GM19324 (cell line): ENCODE measurements around the gene PPP1R12B.
A peak's percentile ranks its signal among the peaks of the same experiment; 100 is the strongest.

ENCODE experiments used
- ATAC-seq: cut with Tn5 transposase; IDR thresholded peaks from one replicate; pipeline ENCODE4 v1.9.1; 2021; ENCODE audit warnings: mild to moderate bottlenecking, moderate library complexity; ENCODE audit not compliant: unreplicated experiment, low FRiP score

PPP1R12B gene

DNA sequence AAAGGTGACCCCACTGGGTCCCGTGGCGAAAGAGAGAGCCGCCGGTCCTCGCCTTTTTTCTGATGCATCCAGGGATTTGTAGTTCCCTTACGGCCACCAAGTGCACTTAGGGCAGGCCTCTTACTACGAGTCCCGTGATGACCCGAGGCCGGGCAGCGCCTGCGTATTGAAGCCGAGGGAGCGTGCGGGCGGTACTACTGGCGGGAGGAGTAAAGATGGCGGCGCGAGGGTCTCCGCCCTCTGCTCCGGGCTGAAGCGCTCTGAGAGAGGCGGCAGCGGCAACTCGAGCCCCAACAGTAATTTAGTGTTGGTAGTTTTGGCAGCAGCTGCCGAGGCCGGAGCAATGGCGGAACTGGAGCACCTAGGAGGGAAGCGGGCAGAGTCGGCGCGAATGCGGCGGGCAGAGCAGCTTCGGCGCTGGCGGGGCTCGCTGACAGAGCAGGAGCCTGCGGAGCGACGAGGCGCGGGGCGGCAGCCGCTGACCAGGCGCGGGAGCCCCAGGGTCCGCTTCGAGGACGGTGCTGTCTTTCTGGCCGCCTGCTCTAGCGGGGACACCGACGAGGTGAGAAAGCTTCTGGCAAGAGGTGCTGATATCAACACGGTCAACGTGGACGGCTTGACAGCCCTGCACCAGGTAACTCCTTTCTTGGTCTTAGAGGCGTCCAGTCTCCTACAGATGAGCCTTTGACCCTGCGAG is at the start of gene PPP1R12B:
Gene PPP1R12B (plus strand): TSS at position 191 of the 697 bp plus-strand sequence. CDS start 153 bp downstream, at position 344.
- peak; percentile 99 for ATAC-seq

- ATAC-seq: no peak
These were observed 46.3 kb upstream of the PPP1R12B start for GRCh38 chr1:202302166-202302565.

- ATAC-seq: no peak
These were observed 44.1 kb upstream of the PPP1R12B start for GRCh38 chr1:202304375-202304774.

DNA sequence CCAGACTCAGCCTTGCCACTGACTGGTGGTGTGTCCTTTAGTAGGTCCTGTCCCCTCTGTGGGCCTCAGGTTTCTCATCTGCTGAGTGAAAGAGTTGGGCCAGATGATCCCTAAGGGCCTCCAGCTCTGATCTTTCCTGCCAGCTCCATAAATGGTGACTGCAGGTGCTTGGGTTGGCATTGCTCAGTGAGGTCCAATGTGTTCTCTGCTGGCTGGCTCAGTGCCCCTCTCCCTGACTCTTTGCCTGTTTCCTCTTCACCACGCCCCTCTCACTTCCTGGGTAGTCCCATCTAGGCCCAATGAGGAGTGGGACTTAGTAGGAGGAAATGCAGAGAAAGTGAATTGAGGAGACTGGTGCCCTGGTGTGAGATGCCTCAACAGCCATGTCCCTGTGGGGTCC is 43.3 kb upstream of the PPP1R12B start:
- ATAC-seq: no peak

DNA sequence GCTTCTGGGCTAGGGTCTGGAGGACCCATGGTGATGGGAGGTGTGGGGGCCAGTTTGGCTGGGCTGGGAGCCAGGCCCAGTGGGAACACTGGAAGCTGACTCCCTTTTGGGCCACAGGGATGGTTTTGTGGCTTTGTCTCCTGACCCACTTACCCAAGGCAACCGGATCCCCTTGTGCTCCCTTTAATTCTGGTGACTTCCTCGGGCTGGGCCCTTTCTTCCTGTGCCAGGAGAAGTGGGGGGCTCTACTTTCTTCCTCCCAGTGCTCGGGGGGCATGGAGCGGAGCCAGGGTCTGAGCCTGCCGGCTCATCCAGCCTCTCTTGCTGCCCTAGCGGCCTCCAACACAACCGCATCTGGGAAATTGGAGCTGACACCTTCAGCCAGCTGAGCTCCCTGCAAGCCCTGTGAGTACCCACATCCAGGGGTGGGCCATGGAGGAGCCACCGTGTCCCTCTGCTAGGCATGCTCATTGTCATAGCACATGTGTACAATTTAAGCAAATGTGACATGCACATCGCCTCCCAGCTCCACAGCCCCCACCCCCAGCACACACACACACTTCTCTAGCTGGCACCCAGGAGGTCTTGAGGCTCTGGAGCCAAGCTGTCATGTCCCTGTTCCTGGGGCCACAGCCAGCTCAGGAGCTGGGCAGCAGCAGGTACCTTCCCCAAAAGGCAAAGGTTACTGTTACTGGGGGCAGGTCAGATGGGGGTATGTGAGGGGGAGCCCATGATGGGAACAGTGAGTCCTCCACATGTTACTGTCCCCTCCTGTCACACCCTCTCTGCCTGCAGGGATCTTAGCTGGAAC is 41.8 kb upstream of the PPP1R12B start:
- ATAC-seq: no peak

- ATAC-seq: no peak
These were observed 38.3 kb upstream of the PPP1R12B start for GRCh38 chr1:202310071-202310725.

DNA sequence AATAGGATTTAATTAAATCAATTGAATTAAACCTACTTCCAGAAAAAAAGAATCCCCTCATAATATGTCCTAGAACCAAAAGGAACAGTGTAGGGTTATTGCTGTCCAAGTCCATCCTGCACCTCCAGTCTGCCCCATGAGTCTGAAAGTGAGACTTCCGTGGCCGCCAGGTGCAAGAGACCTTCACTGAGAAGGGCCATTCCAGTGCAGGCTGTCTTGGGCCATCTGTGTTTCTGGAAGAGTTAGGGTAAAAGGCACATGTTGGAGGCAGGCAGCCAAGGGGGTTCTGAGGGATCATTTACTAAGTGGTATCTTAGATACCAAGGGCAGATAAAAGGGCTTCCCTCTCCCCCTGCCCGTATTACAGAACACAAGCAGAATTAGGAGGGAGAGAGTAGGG is 37.8 kb upstream of the PPP1R12B start:
- no peak for ATAC-seq

GRCh38 chr1:202311875-202312635 is 36.4 kb upstream of the PPP1R12B start:
- ATAC-seq: no peak

DNA sequence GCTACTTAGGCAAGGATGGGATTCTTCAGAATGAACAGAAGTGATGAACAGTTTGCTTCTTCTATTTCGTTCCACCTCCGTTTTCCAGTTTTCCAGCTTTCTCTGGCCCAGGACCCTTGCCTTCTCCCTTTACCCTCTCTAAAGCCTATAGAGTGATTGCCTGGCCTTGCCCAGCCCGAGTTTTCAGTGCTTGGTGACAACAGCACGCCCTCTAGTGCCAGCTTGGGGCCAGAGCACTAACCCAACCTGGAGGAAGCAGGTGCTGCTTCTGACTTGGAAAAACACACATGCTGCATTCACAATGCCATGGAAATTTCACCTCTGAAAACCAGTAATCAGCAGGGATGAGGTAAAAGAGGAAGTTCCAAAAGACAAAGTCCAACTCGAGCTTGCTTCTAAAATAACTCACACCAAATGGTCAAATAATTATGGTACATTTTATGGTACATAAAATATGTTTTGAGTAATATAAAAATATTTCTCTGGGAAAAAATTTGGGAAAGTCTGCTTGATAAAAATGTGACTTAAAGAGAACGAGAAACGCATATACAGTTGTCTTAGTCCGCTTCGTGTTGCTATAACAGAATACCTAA is 32.8 kb upstream of the PPP1R12B start:
- ATAC-seq: no peak

- no peak for ATAC-seq
These were observed 32.3 kb upstream of the PPP1R12B start for GRCh38 chr1:202316186-202316585.

- no peak for ATAC-seq
These were observed 30.3 kb upstream of the PPP1R12B start for GRCh38 chr1:202317941-202318925.

- ATAC-seq: no peak
These were observed 29.0 kb upstream of the PPP1R12B start for GRCh38 chr1:202319381-202320080.

GRCh38 chr1:202320081-202320405 is 28.5 kb upstream of the PPP1R12B start:
- no peak for ATAC-seq

GRCh38 chr1:202323731-202324130 is 24.8 kb upstream of the PPP1R12B start:
- ATAC-seq: no peak

DNA sequence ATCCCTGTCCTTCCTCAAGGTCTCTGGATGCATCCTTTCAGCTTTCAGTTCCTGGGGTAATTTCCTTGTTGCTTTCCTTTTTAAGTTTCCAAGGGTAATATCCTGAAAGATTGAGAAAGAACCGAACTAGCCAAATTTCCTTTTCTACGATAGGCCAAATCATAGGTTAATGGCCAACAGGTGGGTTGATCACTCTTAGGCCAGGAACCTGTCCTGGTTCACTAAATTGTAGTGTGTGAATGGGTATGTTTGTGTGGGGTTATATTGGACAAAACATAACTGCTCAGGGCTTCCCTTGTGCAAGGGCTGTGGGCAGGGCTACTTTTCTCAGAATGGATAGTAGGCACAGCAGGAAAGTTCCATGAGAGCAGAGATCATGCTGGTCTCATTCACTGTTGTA is 23.9 kb upstream of the PPP1R12B start:
- ATAC-seq: no peak

GRCh38 chr1:202329891-202330290 is 18.6 kb upstream of the PPP1R12B start:
- ATAC-seq: no peak

DNA sequence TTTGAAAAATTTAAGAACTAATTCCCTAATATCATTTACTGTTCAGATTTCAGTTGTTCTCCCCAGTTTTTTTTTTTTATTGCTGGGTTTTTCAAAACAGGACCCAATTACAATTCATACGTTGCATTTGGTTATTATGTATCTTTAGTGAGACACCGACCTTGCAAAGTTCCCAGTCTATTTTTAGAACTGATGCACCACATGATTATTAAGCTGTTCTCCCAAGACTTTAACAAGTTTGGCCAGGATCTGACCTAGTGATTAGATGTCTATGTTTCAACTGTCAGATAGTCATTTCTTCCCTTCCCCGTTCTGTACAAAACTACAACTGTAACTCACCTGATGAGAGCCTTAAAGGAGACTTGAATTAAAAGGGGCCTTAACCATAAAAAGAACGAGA is 14.6 kb upstream of the PPP1R12B start:
- no peak for ATAC-seq

GRCh38 chr1:202343652-202344349 is 4.7 kb upstream of the PPP1R12B start:
- no peak for ATAC-seq
